PC-9 (cell line): ENCODE data around the gene DMXL1. TPM values are rescaled to one million over a fixed set of nuclear protein-coding genes. Genes with fewer than 3 reads are reported as not detected.

Experiments used
- BruUV-seq: library from RNA; stranded (reverse); fragments of 400-500 nt; replicated peaks from 2 replicates; lab custom pipeline; 2021; lab: Mats Ljungman, UMichigan
- CTCF ChIA-PET: fragments of 300-600 bp; sonication (Branson Sonifier 250); formaldehyde crosslinking; loops from one replicate; lab custom pipeline; 2022; ENCODE audit warnings: antibody characterized with exemption; lab: Charles Lee
- POLR2A ChIA-PET: fragments of 300-600 bp; sonication (Branson Sonifier 250); formaldehyde crosslinking; loops from one replicate; lab custom pipeline; 2022; ENCODE audit warnings: antibody characterized with exemption; ENCODE audit not compliant: unreplicated experiment; lab: Charles Lee
- DNase-seq, 2 experiments: peaks; one replicate each; pipeline versions ENCODE4 v3.0.0 to v3.0.0-alpha.2; 2015 to 2022; ENCODE audit warnings: mixed read lengths in 1 of 2
- H2AFZ ChIP-seq: fragments of 200-600 bp; sonication (generic); 2 replicates; pipeline ENCODE4 v1.8.1; 2017; ENCODE audit warnings: antibody characterized with exemption
- H3F3A ChIP-seq: fragments of 200-600 bp; sonication (generic); 2 replicates; pipeline ENCODE4 v1.8.1; 2017; ENCODE audit warnings: antibody characterized with exemption, mild to moderate bottlenecking, low read depth; ENCODE audit not compliant: insufficient read depth
- H3K27ac ChIP-seq: fragments of 200-600 bp; sonication (generic); 2 replicates; pipeline ENCODE4 v1.6.1; 2016; ENCODE audit warnings: mixed run types
- H3K27me3 ChIP-seq: fragments of 200-600 bp; sonication (generic); 2 replicates; pipeline ENCODE4 v1.6.1; 2016; ENCODE audit warnings: low read depth, mixed run types; ENCODE audit not compliant: insufficient read depth
- H3K36me3 ChIP-seq: fragments of 200-600 bp; sonication (generic); 2 replicates; pipeline ENCODE4 v1.6.1; 2016; ENCODE audit warnings: low read depth, mixed run types
- H3K4me1 ChIP-seq: fragments of 200-600 bp; sonication (generic); replicated peaks from 2 replicates; pipeline ENCODE4 v1.6.1; 2016; ENCODE audit warnings: mixed run types; ENCODE audit not compliant: insufficient read depth
- H3K4me2 ChIP-seq: fragments of 200-600 bp; sonication (generic); 2 replicates; pipeline ENCODE4 v1.6.1; 2017; ENCODE audit warnings: mixed run types
- H3K4me3 ChIP-seq: fragments of 200-600 bp; sonication (generic); 2 replicates; pipeline ENCODE4 v1.6.1; 2016; ENCODE audit warnings: mixed run types
- H3K79me2 ChIP-seq: fragments of 200-600 bp; sonication (generic); 2 replicates; pipeline ENCODE4 v1.6.1; 2017; ENCODE audit warnings: low read depth, mixed run types
- H3K9me2 ChIP-seq: fragments of 200-600 bp; sonication (generic); 2 replicates; pipeline ENCODE4 v1.8.1; 2017; ENCODE audit warnings: mild to moderate bottlenecking; ENCODE audit not compliant: insufficient read depth
- H3K9me3 ChIP-seq: fragments of 200-600 bp; sonication (generic); 2 replicates; pipeline ENCODE4 v1.8.1; 2016; ENCODE audit warnings: low read depth; ENCODE audit not compliant: insufficient read depth
- H4K20me1 ChIP-seq: fragments of 200-600 bp; sonication (generic); 2 replicates; pipeline ENCODE4 v1.8.1; 2017; ENCODE audit not compliant: insufficient read depth
- EZH2 ChIP-seq: fragments of 200-600 bp; sonication (generic); IDR thresholded peaks from 2 replicates; pipeline ENCODE4 v1.8.0; 2017; ENCODE audit warnings: antibody characterized with exemption, low read depth
- intact Hi-C: fragments of 100-400 bp; cut with micrococcal nuclease; formaldehyde crosslinking; loops from one replicate; pipeline ENCODE4 v1.10.0; 2022; ENCODE audit not compliant: unreplicated experiment
- total RNA-seq: library from RNA; stranded (reverse); gene quantifications from 2 replicates; pipeline ENCODE4 v1.2.3, GENCODE V29; 2021
- TF ChIP-seq, protein P1 (sequence below): fragments of 200-600 bp; sonication (generic); conservative IDR thresholded peaks from 2 replicates; pipeline ENCODE4 v1.6.1; 2017; ENCODE audit warnings: mixed run types, antibody characterized with exemption, mild to moderate bottlenecking, moderate library complexity

DMXL1 gene
- total RNA-seq, 1 experiment from 2014 or later: 27.3 TPM

DNA sequence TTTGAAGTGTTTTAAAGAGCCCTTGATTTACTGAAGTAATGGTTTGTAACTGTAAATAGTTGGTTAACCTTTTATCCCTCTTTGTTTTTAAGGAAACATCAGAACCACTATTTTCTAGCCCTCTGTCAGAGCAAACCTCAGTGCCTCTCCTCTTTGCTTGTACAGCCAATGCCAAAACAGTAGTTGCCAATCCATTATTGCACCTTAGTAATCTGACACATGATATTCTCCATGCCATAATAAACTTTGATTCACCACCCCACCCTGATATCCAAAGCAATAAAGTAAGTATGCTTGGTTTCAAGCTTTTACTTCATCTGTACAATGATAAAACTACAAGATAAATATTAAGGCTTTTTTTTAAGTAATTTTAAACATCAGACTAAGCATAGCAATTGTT, 100.8 kb downstream of the DMXL1 start:
- Histone ChIP-seq H3F3A (no peaks in the 10 kb centered on the region), H3K36me3 (no peaks in the 10 kb centered on the region; the same call in 1 of the 2 replicates), H3K4me2 (no peak overlapping the region), H3K4me1 (peaks cover 10% of the 10 kb centered on the region), H4K20me1 (no peaks in the 10 kb centered on the region), H3K4me3 (no peak overlapping the region), H3K79me2 (no peaks in the 10 kb centered on the region), H3K9me3 (no peaks in the 10 kb centered on the region; the same call in 1 of the 2 replicates), H2AFZ (no peak overlapping the region), H3K9me2 (no peaks in the 10 kb centered on the region), H3K27ac (no peak overlapping the region), H3K27me3 (no peaks in the 10 kb centered on the region)
- no TSS peak for BruUV-seq
- CTCF ChIA-PET: no interaction called here
- POLR2A ChIA-PET: no interaction called here
- intact Hi-C loops: no loop called here
- TF ChIP-seq, protein P1, sequence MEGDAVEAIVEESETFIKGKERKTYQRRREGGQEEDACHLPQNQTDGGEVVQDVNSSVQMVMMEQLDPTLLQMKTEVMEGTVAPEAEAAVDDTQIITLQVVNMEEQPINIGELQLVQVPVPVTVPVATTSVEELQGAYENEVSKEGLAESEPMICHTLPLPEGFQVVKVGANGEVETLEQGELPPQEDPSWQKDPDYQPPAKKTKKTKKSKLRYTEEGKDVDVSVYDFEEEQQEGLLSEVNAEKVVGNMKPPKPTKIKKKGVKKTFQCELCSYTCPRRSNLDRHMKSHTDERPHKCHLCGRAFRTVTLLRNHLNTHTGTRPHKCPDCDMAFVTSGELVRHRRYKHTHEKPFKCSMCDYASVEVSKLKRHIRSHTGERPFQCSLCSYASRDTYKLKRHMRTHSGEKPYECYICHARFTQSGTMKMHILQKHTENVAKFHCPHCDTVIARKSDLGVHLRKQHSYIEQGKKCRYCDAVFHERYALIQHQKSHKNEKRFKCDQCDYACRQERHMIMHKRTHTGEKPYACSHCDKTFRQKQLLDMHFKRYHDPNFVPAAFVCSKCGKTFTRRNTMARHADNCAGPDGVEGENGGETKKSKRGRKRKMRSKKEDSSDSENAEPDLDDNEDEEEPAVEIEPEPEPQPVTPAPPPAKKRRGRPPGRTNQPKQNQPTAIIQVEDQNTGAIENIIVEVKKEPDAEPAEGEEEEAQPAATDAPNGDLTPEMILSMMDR: no peak
- TF ChIP-seq EZH2: no peak
- DNase-seq: no peak

DNA sequence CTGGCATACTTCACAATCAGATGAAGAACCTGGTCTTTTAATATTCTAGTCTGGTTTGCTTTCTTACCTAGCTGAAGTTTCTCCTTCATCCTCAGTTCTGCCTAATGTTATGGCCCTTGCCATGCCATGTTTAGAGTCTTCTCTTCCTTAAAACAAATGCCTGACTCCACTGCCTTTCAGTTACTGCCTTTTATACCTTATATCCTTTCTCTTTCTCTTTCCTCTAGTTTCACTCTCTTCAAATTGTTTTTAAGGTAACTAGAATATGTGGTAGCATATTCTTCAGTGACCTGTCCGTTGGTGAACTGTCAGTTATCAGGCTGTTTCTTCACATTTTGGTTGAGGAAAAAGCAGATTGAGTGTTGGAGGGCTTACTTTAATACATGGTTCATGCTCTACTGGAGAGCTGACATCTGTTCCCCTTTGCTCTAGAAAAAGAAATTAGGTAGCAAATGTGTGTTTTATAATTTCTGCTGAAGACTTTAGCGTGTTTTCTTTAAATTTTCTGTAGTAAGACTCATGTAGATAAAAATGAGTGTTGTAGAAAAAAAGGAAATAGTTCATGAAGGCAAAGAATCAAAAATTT, 103.8 kb downstream of the DMXL1 start:
- no peaks in the 10 kb centered on the region for H3F3A ChIP-seq
- no peak overlapping the region for H2AFZ ChIP-seq
- no peaks in the 10 kb centered on the region for H3K79me2 ChIP-seq
- H3K27ac ChIP-seq: no peak overlapping the region
- intact Hi-C loops: no loop called here
- no peak overlapping the region for H3K4me2 ChIP-seq
- TF ChIP-seq, protein P1: no peak
- TF ChIP-seq EZH2: no peak
- ChIA-PET POLR2A (no interaction called here), CTCF (no interaction called here)
- DNase-seq: no peak
- no peaks in the 10 kb centered on the region for H4K20me1 ChIP-seq
- no peaks in the 10 kb centered on the region for H3K27me3 ChIP-seq
- H3K4me1 ChIP-seq: no peaks in the 10 kb centered on the region
- BruUV-seq: no TSS peak
- H3K36me3 ChIP-seq: no peaks in the 10 kb centered on the region
- no peaks in the 10 kb centered on the region for H3K9me3 ChIP-seq
- no peak overlapping the region for H3K4me3 ChIP-seq
- no peaks in the 10 kb centered on the region for H3K9me2 ChIP-seq

DNA sequence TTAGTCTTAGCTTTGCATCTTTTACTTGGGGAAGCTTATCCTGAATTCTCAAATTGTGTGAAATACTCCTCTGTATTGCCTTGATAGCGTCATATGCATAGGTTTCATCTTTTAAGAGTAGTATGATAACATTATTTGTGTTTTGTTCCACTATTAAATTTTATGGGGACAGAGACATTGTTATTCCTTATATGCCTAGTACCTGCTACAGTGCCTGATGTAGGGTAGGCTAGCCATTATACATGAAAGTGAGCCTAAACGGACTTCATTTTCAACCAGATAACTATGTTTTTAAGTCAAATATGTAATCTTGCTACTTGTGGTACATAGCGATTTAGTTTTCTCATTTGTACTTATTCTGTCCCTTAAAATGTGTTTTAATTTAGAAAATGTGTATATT, 105.9 kb downstream of the DMXL1 start:
- no peaks in the 10 kb centered on the region for H4K20me1 ChIP-seq
- H3K36me3 ChIP-seq: no peaks in the 10 kb centered on the region
- H2AFZ ChIP-seq: no peak overlapping the region
- no peaks in the 10 kb centered on the region for H3K9me2 ChIP-seq
- POLR2A ChIA-PET: no interaction called here
- 0 out of 2 replicates have a peak, but pooled peaks cover 6% of the 10 kb centered on the region for H3K4me1 ChIP-seq
- TF ChIP-seq, protein P1: no peak
- TF ChIP-seq EZH2: no peak
- H3K79me2 ChIP-seq: no peaks in the 10 kb centered on the region
- no peak overlapping the region for H3K27ac ChIP-seq
- CTCF ChIA-PET: no interaction called here
- intact Hi-C loops: no loop called here
- DNase-seq: no peak
- H3K27me3 ChIP-seq: no peaks in the 10 kb centered on the region
- BruUV-seq: no TSS peak
- no peak overlapping the region for H3K4me3 ChIP-seq
- H3F3A ChIP-seq: no peaks in the 10 kb centered on the region
- no peak overlapping the region for H3K4me2 ChIP-seq
- no peaks in the 10 kb centered on the region for H3K9me3 ChIP-seq
